Measurements from ENCODE around the gene HPN. TPM values are rescaled to one million over a fixed set of nuclear protein-coding genes. Genes with fewer than 3 reads are reported as not detected.

HPN gene
- total RNA-seq, 1 experiment from 2014 or later: 10.6 TPM

- Histone ChIP-seq H2AFZ (ENCODE audit: low read length) (no peak overlapping the region), H2AK5ac (ENCODE audit: insufficient read length, low read length) (no peak overlapping the region), H3K27me3 (ENCODE audit: insufficient read depth, low read length) (no peaks in the 10 kb centered on the region), H3K23me2 (ENCODE audit: insufficient read length, low read depth, low read length, poor library complexity, severe bottlenecking) (no peaks in the 10 kb centered on the region), H4K91ac (ENCODE audit: insufficient read length, low read depth, low read length) (no peak overlapping the region), H2BK20ac (ENCODE audit: low read depth, low read length, poor library complexity, severe bottlenecking) (no peak overlapping the region), H3K27ac (ENCODE audit: insufficient read length, low read depth, low read length) (no peak overlapping the region), H3K4me1 (ENCODE audit: insufficient read depth, low read length) (no peaks in the 10 kb centered on the region), H2BK12ac (ENCODE audit: insufficient read length, low read depth, low read length) (no peak overlapping the region), H2BK15ac (ENCODE audit: low read depth, low read length) (no peak overlapping the region), H4K5ac (ENCODE audit: insufficient read length, low read depth, low read length) (no peak overlapping the region), H3K9ac (ENCODE audit: extremely low read depth, insufficient read length, low read length) (no peak overlapping the region), H3K4me2 (ENCODE audit: insufficient read depth, insufficient read length, low read length) (no peak overlapping the region), H3K56ac (ENCODE audit: insufficient read length, low read depth, low read length) (no peak overlapping the region), H3T11ph (ENCODE audit: low read length) (no peak overlapping the region), H4K20me1 (ENCODE audit: control insufficient read depth, insufficient read depth, insufficient read length) (peaks cover 2% of the 10 kb centered on the region), H3K18ac (ENCODE audit: insufficient read length, low read depth, low read length) (no peak overlapping the region), H3K23ac (ENCODE audit: insufficient read length, low read depth, low read length) (no peak overlapping the region), H3K79me1 (ENCODE audit: insufficient read depth, low read depth, low read length, poor library complexity, severe bottlenecking) (no peaks in the 10 kb centered on the region), H3K4ac (ENCODE audit: low read depth, low read length) (no peak overlapping the region), H3K9me3 (ENCODE audit: control insufficient read depth, low read depth, low read length) (no peaks in the 10 kb centered on the region), H3K79me2 (ENCODE audit: insufficient read depth, low read length) (no peaks in the 10 kb centered on the region), H2BK5ac (ENCODE audit: insufficient read length, low read length) (no peak overlapping the region), H2BK120ac (ENCODE audit: low read depth, low read length, poor library complexity, severe bottlenecking) (no peak overlapping the region), H3K14ac (ENCODE audit: insufficient read depth, low read length) (no peak overlapping the region; the same call in 1 of the 2 replicates), H4K8ac (replicated peaks; ENCODE audit: insufficient read length, low read depth, low read length) (no peak overlapping the region)
- WGBS (ENCODE audit: extremely low coverage, insufficient read length, low lambda C conversion rate): no CpG with 5 or more reads among the region's 16 CpGs
- H3K36me3 Mint-ChIP-seq (ENCODE audit: insufficient read depth in 1 of 3, low read depth in 3 of 3): 0 out of 7 replicates have a peak, but pooled peaks cover 0 to 4% (median 0%) of the 10 kb centered on the region in 3 experiments
- peaks cover 5 to 11% of the 10 kb centered on the region in 2 experiments for H3K4me1 Mint-ChIP-seq
- H3K27me3 Mint-ChIP-seq (ENCODE audit: low read depth): peaks cover 9% of the 10 kb centered on the region
- H3K9me3 Mint-ChIP-seq: peaks cover 0 to 3% of the 10 kb centered on the region in 2 experiments; a peak in 4 of 5 replicates
- H3K4me3 Mint-ChIP-seq: no peak overlapping the region
- 0 out of 7 replicates have a peak overlapping the region, but pooled peaks of 1 of the 3 experiments have one; percentile 14 for H3K27ac Mint-ChIP-seq
- no peak for DNase-seq
- TF ChIP-seq CTCF (conservative IDR thresholded peaks at IDR 0.05): no peak
Observed at GRCh38 chr19:35080613-35081170, 39.2 kb downstream of the HPN start.

Measured in H9 (cell line).